Muscle layer of colon (tissue), 2 donors: ENCODE results near the gene GRM5.

Source experiments
- H3K27ac ChIP-seq: one replicate; pipeline ENCODE4 v1.7.0; 2013; ENCODE audit warnings: low read depth, mild to moderate bottlenecking, low read length, moderate library complexity
- H3K27me3 ChIP-seq, 2 donors: one replicate each; pipeline ENCODE4 v1.7.0; 2013; ENCODE audit warnings: low read length in 2 of 2, mild to moderate bottlenecking in 2 of 2; ENCODE audit not compliant: insufficient read depth in 2 of 2, control insufficient read depth in 1 of 2
- H3K36me3 ChIP-seq: one replicate; pipeline ENCODE4 v1.7.0; 2013; ENCODE audit warnings: mild to moderate bottlenecking, low read length; ENCODE audit not compliant: insufficient read depth
- H3K4me1 ChIP-seq: one replicate; pipeline ENCODE4 v1.7.0; 2013; ENCODE audit warnings: mild to moderate bottlenecking, low read length; ENCODE audit not compliant: insufficient read depth
- H3K4me3 ChIP-seq, 2 donors: one replicate each; pipeline ENCODE4 v1.7.0; 2013; ENCODE audit warnings: low read length in 2 of 2, low read depth in 1 of 2, mild to moderate bottlenecking in 1 of 2, moderate library complexity in 1 of 2
- H3K9ac ChIP-seq: one replicate; pipeline ENCODE4 v1.7.0; 2013; ENCODE audit warnings: low read length
- H3K9me3 ChIP-seq: one replicate; pipeline ENCODE4 v1.7.0; 2013; ENCODE audit warnings: mild to moderate bottlenecking, low read length
- donor health status: abdominal sarcoma.
- donor health status: Adenocarcinoma of cecum.

The GRM5 gene

GRCh38 chr11:88827018-88827676, 238.6 kb downstream of the GRM5 start:
- H3K27ac ChIP-seq, result no peak overlapping the region
- H3K4me1 ChIP-seq, result no peaks in the 10 kb centered on the region
- no peak overlapping the region for H3K9ac ChIP-seq
- no peaks in the 10 kb centered on the region for H3K27me3 ChIP-seq
- no peak overlapping the region for H3K4me3 ChIP-seq
- no peaks in the 10 kb centered on the region for H3K9me3 ChIP-seq
- H3K36me3 ChIP-seq, result no peaks in the 10 kb centered on the region

- no peak overlapping the region for H3K4me3 ChIP-seq
- no peaks in the 10 kb centered on the region for H3K27me3 ChIP-seq
- H3K9me3 ChIP-seq, result no peaks in the 10 kb centered on the region
- no peak overlapping the region for H3K9ac ChIP-seq
- H3K36me3 ChIP-seq, result no peaks in the 10 kb centered on the region
- no peak overlapping the region for H3K27ac ChIP-seq
- H3K4me1 ChIP-seq, result no peaks in the 10 kb centered on the region
Observed at GRCh38 chr11:88819616-88820015, 246.2 kb downstream of the GRM5 start.

- H3K4me3 ChIP-seq, result no peak overlapping the region
- no peak overlapping the region for H3K9ac ChIP-seq
- H3K27ac ChIP-seq, result no peak overlapping the region
- no peaks in the 10 kb centered on the region for H3K9me3 ChIP-seq
- H3K27me3 ChIP-seq, result no peaks in the 10 kb centered on the region
- no peaks in the 10 kb centered on the region for H3K4me1 ChIP-seq
- H3K36me3 ChIP-seq, result no peaks in the 10 kb centered on the region
Observed at GRCh38 chr11:88818978-88819377, 246.8 kb downstream of the GRM5 start.

GRCh38 chr11:88815505-88815904, 250.3 kb downstream of the GRM5 start:
- Histone ChIP-seq H3K27ac (no peak overlapping the region), H3K36me3 (no peaks in the 10 kb centered on the region), H3K27me3 (no peaks in the 10 kb centered on the region), H3K4me1 (no peaks in the 10 kb centered on the region), H3K4me3 (no peak overlapping the region), H3K9ac (no peak overlapping the region), H3K9me3 (no peaks in the 10 kb centered on the region)

- no peak overlapping the region for H3K4me3 ChIP-seq
- no peak overlapping the region for H3K27ac ChIP-seq
- H3K4me1 ChIP-seq, result no peaks in the 10 kb centered on the region
- no peaks in the 10 kb centered on the region for H3K36me3 ChIP-seq
- H3K27me3 ChIP-seq, result no peaks in the 10 kb centered on the region
- H3K9me3 ChIP-seq, result no peaks in the 10 kb centered on the region
- H3K9ac ChIP-seq, result no peak overlapping the region
Observed at GRCh38 chr11:88814076-88814475, 251.7 kb downstream of the GRM5 start.

GRCh38 chr11:88813233-88813915, 252.4 kb downstream of the GRM5 start:
- Histone ChIP-seq H3K4me3 (no peak overlapping the region), H3K36me3 (no peaks in the 10 kb centered on the region), H3K4me1 (no peaks in the 10 kb centered on the region), H3K27ac (no peak overlapping the region), H3K9me3 (no peaks in the 10 kb centered on the region), H3K27me3 (no peaks in the 10 kb centered on the region), H3K9ac (no peak overlapping the region)

- Histone ChIP-seq H3K4me3 (no peak overlapping the region), H3K9me3 (no peaks in the 10 kb centered on the region), H3K4me1 (no peaks in the 10 kb centered on the region), H3K36me3 (no peaks in the 10 kb centered on the region), H3K9ac (no peak overlapping the region), H3K27ac (no peak overlapping the region), H3K27me3 (no peaks in the 10 kb centered on the region)
Observed at GRCh38 chr11:88810420-88811097, 255.2 kb downstream of the GRM5 start.

- Histone ChIP-seq H3K9ac (no peak overlapping the region), H3K27ac (no peak overlapping the region), H3K9me3 (no peaks in the 10 kb centered on the region), H3K27me3 (no peaks in the 10 kb centered on the region), H3K4me3 (no peak overlapping the region), H3K36me3 (no peaks in the 10 kb centered on the region), H3K4me1 (no peaks in the 10 kb centered on the region)
Observed at GRCh38 chr11:88809126-88809525, 256.7 kb downstream of the GRM5 start.

GRCh38 chr11:88807349-88807748, 258.4 kb downstream of the GRM5 start:
- no peak overlapping the region for H3K27ac ChIP-seq
- H3K4me1 ChIP-seq, result no peaks in the 10 kb centered on the region

GRCh38 chr11:88806410-88806809, 259.4 kb downstream of the GRM5 start:
- H3K27ac ChIP-seq, result no peak overlapping the region
- H3K4me3 ChIP-seq, result no peak overlapping the region
- H3K27me3 ChIP-seq, result no peaks in the 10 kb centered on the region
- H3K9ac ChIP-seq, result no peak overlapping the region
- H3K36me3 ChIP-seq, result no peaks in the 10 kb centered on the region
- H3K9me3 ChIP-seq, result no peaks in the 10 kb centered on the region
- no peaks in the 10 kb centered on the region for H3K4me1 ChIP-seq

More at GRCh38 chr11:88807349-88807748, 258.4 kb downstream of the GRM5 start:
- H3K27me3 ChIP-seq, result no peaks in the 10 kb centered on the region
- no peaks in the 10 kb centered on the region for H3K9me3 ChIP-seq
- no peak overlapping the region for H3K4me3 ChIP-seq
- no peak overlapping the region for H3K9ac ChIP-seq
- H3K36me3 ChIP-seq, result no peaks in the 10 kb centered on the region

- no peak overlapping the region for H3K4me3 ChIP-seq
- H3K4me1 ChIP-seq, result no peaks in the 10 kb centered on the region
Observed at GRCh38 chr11:88801484-88802123, 264.2 kb downstream of the GRM5 start.

More at GRCh38 chr11:88801484-88802123, 264.2 kb downstream of the GRM5 start:
- H3K27me3 ChIP-seq, result no peaks in the 10 kb centered on the region
- no peaks in the 10 kb centered on the region for H3K9me3 ChIP-seq
- H3K36me3 ChIP-seq, result no peaks in the 10 kb centered on the region
- H3K27ac ChIP-seq, result no peak overlapping the region
- no peak overlapping the region for H3K9ac ChIP-seq
